Neural progenitor cell (in vitro differentiated cells): ENCODE data around the gene ZNF831.

Experiments used
- EZH2 ChIP-seq: fragments of 200-600 bp; sonication (generic); IDR thresholded peaks from 2 replicates; pipeline ENCODE4 v1.6.1; 2017; ENCODE audit warnings: antibody characterized with exemption, mild to moderate bottlenecking, moderate library complexity
- EZH2phosphoT487 ChIP-seq: fragments of 200-600 bp; sonication (generic); IDR thresholded peaks from 2 replicates; pipeline ENCODE4 v1.6.1; 2017; ENCODE audit warnings: antibody characterized with exemption
- TF ChIP-seq, protein P1 (sequence below): fragments of 200-600 bp; sonication (generic); IDR thresholded peaks from 2 replicates; pipeline ENCODE4 v1.5.1; 2017; ENCODE audit warnings: antibody characterized with exemption, mild to moderate bottlenecking

DNA sequence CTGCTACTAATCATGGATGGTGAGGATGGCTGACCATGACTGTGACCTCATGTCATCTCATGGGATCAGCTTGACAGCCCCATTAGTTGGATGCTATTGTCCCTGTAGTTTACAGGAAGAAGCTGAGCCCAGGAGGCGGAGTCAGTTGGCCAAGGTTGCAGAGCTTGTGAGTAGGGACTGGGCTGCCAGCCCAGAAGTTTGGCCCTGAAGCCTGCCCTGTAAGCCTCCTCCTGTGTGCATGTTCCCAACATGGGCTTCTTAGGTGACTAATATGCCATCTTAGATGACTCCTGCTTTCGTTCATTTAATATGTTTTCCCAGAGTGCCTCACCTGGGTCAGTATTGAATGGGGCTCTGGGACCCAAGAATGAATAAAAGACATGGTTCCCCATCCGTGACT lies 143.6 kb downstream of the ZNF831 start:
- TF ChIP-seq, protein P1, sequence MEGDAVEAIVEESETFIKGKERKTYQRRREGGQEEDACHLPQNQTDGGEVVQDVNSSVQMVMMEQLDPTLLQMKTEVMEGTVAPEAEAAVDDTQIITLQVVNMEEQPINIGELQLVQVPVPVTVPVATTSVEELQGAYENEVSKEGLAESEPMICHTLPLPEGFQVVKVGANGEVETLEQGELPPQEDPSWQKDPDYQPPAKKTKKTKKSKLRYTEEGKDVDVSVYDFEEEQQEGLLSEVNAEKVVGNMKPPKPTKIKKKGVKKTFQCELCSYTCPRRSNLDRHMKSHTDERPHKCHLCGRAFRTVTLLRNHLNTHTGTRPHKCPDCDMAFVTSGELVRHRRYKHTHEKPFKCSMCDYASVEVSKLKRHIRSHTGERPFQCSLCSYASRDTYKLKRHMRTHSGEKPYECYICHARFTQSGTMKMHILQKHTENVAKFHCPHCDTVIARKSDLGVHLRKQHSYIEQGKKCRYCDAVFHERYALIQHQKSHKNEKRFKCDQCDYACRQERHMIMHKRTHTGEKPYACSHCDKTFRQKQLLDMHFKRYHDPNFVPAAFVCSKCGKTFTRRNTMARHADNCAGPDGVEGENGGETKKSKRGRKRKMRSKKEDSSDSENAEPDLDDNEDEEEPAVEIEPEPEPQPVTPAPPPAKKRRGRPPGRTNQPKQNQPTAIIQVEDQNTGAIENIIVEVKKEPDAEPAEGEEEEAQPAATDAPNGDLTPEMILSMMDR, result no peak
- no peak for TF ChIP-seq EZH2
- no peak for TF ChIP-seq EZH2phosphoT487
